GDM1 (cell line): ENCODE measurements around the gene SUSD6.
"Not testable (repeated sequence)": the region's sequence is repeated elsewhere in the genome, so short reads cannot be mapped to it uniquely, and the experiment has no call there.

Source experiments
- DNase-seq: peaks from one replicate; lab custom pipeline; 2025; lab: John Stamatoyannopoulos, UW

The SUSD6 gene

DNA sequence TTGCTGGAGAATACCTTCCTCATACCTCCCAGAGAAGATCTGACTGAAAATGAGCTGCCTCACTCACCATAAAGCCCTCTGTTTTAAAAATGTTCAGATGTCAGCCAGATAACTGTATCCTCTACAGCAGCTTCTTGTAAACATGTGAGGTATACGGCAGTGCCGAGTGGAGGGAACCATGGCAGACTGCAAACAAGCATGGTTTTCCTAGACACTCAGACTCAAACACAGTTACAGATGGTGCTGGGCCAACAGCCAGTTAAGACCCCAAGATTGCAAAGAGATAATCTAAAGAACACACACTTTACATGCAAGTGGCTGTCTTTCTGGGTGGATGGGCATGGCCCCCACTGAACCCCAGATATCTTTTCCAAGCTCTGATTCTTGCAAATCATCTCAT is 20.1 kb upstream of the SUSD6 start:
- DNase-seq: no peak

DNA sequence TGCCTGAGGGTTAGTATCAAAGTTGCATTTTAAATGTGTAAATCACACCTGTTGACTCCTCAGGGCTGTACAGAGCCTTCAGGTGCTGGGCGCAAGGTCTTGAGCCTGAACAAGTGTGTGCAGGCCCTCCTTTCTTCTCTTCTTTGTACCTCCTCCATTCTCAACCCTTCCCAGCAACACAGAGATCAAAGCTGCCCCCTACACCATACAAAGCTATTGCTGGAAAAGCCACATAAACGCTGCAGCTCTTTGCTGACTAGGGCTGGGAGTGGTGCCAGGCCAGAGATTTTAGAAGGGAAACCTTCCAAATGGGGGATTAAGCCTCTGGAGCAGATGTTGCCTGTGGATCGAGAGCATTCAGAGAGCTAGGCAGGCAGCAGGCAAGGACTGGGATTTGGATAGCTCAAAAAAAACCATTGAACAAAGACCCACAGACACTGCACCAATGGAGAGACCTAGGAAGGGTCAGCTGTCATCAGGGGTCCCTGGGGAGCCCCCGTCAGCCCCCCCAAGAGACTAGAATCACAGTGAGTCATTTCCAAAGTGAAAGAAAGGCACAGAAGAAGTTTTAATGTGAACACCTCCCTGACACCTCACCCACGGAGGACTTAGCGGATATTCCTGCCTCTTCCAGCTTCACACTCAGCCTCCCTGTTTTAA is 18.2 kb upstream of the SUSD6 start:
- DNase-seq: no peak

DNA sequence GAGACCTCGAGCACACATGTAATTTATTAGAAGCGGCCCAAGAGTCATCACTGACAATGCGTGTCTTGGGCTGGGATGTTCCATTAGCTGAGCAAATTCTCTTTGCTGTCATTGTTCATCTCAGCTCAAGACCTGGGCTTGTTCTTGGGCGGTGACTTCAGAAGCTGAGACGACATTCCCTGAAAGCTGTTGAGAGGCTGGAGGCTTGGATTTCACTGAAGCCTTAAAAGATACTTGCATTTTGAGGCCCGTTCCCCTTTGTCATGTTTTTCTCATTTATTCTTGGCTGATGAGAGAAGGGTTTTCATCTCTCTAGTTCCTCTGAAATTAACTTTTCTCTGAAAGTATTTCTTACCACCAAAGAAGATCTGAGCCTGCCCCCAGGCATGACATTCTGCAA is 16.6 kb upstream of the SUSD6 start:
- no peak for DNase-seq

DNA sequence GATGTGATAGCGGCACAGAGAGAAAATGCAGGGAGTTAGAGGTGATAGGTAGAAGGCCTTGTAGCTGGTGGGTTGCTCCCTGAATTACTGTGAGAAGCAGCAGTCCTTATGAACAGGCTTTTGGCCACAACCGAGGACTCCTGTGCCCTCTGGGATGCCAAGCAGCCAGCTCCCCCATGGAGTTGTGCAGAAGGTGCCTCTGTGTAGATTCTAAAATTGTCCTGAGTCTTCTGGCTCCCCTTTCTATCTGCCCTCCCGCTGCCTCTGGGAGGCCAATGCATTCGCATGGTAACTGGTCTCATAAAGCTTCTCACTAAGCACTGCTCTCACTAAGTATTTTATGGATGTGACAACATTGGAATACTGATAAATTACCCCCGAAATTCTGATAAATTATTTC is 16.1 kb upstream of the SUSD6 start:
- DNase-seq: no peak

DNA sequence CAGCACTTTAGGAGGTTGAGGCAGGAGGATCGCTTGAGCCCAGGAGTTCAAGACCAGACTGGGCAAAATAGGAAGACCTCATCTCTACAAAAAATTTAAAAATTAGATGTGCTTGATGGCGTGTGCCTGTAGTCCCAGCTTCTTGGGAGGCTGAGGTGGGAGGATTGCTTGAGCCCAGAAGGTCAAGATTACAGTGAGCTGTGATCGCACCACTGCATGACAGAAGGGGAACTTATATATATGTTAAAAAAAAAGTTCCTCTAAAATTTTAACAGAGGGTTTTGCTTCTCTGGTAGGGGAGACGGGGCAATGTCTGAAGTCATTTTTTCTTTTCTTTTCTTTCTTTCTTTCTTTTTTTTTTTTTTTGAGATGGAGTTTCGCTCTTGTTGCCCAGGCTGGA is 12.0 kb upstream of the SUSD6 start:
- not testable (repeated sequence) for DNase-seq

DNA sequence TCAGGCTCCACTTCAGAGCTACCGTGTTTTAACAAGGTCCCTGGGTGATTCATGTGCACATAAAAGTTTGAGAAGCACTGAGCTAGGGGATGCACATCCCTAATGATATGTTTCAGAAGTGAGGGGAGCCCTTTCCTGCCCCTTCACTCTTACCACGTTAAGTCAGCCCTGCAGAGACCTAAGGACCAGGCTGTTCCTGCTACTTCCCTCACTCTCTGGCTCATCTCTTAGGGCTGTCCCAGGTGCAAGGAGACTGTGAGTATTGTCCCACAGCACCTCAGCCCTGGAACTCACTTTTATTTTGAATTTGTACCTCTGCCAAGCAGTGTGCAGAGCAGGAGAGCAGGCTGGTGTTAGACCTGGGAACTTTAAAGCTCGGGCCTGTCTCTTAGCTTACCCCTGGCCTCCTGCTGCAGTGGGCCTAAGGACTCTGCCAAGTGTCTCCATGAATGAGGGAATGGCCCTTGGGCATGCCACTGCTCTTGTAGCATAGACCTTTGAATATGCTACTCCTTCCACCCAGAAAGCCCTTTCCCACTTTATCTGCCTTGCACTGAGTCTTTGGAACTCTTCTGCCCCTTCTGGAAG is 11.0 kb upstream of the SUSD6 start:
- DNase-seq: no peak

DNA sequence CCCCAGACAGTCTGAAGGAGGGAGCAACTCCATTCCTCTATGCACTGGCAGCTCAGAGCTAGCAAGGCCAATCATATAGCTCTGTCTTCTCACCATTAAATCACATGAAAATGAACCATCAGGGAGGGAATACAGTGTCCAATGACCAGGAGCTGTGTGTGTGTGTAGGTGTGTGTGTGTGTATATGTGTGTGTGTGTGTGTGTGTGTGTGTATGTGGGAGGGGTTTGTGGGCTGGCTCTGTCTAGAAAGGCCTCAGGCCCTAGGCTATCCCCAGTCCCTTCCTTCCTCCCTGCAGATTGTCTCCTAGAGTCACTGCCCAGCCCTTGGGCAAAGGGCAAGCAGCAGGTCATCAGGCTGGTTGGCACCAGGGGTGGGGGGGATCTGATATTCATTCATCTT is 5.7 kb upstream of the SUSD6 start:
- DNase-seq: no peak

DNA sequence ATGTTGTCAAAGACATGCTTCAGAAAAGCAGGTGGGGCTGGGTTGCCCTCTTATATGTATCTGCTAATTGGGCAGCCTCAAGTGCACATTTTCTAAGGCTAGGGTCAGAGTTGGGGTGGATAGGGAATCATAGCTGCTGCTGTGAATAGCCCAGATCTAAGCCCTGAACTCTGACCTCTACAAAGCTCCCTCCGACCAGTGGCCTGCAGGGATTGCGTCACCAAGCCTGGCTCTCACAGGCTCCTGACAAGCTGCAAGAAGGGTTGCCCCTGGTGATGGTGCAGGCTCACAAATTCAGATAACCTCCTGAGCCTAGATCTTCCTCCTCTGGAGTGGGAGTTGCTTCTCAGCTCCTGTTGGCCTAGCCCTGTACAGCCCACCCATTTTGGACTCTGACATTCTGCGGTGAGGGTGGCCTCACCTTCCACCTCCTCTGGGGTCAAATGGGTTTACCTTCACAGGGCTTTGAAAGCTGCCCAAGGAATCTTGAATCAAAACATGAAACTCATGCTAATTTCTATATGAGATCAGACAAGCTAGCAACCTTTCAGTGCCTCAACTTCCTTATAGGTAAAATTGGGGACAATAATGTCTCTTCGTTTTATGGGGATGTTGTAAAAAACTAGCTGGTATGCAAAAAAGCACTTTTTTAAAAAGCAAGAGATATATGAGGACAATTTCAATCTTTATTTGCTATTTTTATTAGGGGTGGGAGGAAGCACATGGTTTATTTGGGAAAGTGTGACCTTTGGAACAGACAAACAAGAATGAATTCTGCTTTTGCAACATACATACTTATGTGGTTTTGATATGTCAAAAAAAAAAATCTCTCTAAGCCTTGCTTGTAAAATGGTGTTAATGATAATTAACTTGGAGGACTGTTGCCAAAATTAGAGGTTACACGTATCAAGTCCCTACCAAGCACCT is 4.9 kb upstream of the SUSD6 start:
- no peak for DNase-seq

DNA sequence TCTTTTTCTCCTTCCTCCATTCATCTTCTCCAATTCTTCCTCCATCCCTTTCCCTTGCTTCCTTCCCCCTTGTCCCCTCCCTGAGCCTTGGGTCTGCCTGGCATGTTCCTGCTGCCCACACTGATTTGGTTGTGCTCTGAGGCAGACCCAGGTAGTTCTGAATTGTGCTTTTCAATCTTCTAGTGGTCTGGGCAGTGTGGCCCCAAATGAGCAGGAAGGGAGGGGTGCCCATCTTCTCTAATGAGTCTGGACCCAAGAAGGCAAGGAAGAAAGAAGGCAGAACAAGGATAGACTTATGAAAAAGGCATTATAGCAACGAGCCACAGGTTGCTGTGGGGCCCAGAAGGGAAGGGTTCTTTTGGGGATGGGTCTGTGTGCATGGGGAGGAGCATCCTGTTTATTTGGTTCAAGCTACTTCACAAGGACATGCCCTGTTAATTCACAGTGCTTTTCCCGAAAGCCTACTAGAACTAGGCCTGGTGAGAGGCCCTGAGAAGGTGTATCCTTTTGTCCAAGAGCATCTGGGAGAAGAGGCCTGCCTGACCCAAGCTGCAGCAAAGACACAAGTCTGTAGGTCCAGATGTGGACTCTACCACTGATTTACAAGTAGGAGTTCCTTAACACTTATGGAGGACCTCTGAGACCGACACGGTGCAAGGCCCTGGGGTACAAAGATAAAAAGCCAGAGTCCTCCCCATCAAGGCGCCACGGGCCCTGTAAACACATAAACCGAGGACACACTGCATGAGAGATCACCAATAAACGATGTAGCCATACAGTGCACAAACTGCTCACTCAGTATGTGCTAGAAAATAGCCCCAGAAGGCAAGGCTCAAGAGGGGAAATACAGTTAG is 1.1 kb upstream of the SUSD6 start:
- DNase-seq: no peak

DNA sequence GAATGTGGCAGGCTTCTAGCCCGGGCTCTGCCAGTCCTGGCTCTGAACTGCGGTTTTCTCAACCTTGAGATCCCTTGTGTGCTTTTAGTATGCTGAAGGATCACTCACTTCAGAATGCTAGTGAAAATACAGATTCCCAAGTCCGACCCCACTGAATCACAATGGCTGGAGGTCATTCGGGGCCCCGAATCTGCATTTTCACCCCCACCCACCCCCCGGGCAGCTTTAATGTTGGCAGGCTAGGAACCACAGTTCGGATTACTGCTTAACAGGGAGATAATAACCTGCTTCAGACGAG is 573 bp upstream of the SUSD6 start:
- DNase-seq: no peak

DNA sequence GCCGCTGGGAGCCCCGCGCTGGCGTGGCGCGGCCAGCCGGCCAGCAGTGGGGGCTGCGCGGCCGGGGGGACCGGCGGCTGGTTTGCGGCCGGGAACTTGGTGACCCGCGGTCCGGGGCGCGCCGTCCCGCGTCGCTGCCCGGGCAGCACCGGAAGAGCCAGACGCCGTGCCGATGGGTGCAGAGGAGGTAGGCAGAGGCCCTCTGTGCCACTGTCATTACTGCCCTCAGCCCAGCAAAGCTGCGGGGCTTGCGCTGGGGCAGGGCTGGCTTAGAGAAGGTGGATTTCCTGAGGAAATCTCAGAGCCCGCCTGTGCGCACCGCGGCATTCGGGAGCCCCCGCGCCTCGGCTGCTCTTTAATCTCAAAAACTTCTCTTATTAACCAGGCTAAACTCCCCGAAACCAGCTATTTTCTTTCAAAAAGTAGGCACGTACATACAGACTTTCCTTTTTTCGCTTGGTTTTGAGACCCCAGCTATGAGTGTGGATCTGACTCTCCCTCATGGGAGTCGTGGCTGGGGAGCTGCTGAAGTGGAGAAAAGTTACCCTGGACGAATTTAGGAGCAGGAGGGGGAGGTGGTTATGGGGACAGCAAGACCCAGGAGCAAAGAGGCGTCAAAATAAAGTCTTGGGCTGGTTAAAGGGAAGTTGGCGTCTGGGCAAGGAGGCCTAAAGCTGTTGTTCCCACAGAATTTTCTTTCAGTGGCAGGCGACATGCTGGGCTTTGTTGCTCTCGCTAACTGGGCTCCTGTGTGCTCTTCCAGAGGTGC is 802 bp downstream of the SUSD6 start:
- peak; percentile 30 for DNase-seq

DNA sequence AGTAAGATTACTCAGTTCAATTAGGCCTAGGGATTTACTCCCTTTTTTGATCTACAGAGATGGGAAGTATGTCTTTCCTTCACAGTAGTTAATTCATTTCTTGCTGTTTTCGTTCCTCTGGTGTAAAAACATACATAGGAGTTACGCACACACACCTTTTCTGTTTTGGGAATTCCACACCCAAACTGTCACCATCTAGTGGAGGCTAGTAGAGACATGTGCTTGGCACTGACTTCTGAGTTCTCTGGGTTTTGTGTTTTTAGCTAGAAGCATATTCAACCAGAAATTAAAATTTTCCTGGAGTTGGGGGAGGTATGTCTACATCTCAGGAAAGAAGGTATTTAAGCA is 1.4 kb downstream of the SUSD6 start:
- DNase-seq: no peak

DNA sequence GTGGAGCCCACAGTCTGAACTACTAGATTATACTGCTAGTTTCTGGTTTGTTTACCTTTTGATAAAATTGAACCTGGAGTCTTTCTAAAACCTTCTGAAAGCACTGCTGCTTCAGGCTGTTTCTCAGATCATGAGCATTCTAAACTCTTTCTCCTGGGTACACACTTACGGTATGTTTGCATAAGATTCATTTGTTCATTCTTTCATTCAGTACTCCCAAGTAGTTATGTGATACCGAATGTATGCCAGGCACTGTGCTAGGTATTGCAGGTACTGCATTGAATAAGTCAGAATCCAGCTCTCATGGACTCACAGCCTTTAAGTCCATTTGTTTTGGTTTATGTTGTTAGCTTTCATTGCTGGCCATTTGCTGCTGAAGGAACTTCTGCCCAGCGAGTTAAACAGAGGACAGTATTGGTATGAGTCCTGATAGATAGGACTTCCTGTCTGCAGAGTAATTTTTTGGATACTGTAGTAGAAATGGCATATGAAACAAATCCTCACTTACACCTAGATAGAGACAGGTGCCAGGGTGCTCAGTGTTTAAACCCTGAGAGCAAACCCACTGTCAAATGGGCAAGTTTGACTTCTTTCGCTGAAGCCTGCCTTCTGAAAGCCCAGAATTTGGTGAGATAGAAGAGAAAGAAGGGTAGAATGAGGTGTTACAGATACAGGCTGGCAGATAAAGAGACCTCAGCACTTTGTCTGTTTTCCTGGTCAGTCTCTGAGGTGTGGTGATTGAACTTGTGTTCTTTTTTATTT is 2.1 kb downstream of the SUSD6 start:
- DNase-seq: no peak

DNA sequence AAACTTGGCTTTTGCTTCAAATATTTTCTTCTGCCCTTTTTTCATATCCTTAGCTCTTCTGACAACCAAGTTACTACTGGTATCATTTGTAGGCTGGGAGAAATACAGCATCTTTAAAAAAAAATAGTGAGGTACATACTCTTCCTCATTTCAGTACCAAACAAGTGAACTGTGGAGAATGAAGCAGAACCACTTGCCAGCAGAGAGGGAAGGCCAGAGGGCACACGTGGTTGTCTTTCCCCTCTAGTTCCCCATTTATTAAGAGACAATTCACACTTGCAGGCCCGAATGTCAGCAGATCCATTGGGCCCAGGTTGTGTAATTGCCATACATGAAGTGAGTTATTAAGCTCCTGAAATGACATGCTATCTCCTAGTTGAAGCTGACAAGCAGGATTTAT is 3.2 kb downstream of the SUSD6 start:
- peak; percentile 63 for DNase-seq

DNA sequence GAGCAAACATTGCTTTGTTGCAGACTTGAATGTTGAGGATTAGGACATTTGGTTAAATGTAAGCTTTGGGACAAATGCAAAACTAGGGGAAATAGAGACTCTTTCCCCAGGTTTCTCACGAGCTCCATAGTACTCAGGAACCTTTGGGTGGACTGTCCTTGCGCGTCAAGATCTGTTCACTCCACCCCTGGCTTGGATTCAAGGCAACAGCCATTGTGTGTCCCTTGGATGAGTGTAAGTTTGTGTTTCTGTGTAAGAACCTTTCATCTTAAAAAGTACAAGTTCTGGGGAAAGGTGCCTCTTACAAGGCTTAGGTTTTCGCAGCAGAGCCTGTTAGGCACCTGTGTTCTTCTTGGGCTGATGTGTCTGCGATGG is 3.7 kb downstream of the SUSD6 start:
- no peak for DNase-seq

DNA sequence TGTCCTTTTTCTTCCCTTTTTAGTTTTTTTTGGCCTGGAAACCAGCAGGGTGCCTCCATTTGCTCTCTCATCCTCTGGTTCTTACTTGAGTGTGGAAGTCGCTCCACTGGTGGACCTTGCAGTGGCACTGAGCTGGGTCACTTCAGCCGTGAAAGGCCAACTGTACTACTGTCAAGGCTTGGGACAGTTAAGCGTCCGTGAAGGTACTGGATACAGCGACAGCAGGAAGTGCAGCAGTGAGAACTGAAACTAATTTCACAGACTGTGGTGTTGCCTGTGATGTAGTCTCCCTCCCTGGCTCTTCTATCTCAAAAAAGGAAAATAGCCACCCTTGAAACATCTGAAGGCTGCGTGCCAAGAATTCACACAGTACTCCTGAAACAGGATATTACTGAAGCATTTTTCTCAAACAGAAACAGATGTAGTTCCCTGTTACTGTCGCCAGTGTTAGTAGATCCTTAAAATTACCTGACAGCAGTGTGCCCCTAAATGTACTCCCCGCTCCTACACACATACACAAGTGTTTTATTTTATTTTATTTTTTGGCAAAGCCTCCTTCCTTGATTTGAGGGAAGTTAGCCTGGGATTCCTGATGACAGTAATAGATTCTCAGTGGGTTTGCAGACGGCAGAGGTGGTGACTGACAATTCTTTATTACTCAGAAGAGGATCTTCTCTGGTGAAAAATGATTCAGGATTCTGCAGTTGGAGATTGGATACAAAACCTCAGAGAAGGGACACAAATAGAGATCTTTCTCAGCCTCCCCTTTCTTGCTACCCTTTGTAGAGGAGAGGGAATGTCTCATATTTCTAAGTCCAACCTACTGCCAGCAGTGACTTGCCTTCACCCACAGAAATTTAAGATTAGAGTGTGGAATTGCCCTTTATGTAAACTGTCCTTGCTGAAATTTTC is 4.4 kb downstream of the SUSD6 start:
- DNase-seq: peak; percentile 49

DNA sequence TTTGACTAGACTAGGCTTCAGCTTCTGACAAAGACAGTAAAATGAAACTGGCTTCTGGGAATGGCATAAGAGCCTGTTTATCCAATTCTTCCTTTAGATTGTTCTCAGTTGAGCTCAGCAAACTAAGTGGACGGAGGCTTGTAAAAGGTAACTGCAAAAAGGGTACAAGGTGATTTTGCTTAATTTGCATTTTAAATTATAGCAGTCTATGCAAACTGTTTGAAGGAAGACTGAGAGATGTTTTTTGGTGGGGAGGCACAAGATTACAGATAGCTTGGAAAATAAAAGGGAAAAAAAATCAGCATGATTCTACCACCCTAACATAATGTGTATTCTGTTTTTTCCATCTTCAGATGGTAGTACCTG is 5.0 kb downstream of the SUSD6 start:
- DNase-seq: no peak

DNA sequence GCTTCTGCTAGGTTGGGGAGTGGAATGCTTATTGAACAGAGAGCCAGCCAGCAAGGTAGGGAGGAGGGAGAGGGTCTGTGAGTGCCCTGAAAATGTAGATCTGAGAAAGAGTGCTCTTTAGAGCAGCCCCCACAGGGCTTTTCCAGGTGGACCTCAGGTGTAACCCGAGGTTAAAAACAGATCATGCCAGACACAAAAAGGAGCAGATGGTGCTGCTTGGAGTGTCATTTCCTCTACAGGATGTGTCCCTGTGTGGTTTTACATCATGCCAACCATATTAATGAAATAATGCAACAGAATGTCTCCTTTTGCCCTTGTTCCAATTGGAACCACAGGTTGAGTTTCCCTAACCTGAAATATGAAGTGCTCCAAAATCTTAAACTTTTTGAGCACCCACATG is 6.4 kb downstream of the SUSD6 start:
- no peak for DNase-seq

DNA sequence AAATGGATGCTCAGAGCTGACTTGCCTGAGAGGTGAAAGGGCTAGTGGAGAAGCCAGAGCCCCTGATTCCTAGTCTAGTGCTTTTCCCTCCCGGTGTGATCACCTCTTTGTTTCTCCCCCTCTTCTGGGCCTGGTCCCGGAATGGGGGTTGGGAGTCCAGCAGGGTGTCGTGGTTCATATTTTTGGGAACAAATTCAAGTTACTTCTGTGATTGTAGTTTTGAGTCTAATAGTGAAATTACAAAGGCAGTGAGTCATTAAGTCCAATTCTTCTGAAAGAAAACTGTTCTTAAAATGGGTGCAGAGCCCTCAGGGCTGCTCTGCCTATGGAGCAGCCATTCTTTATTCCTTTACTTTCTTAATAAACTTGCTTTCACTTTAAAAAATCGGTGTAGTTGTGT is 7.6 kb downstream of the SUSD6 start:
- DNase-seq: no peak

DNA sequence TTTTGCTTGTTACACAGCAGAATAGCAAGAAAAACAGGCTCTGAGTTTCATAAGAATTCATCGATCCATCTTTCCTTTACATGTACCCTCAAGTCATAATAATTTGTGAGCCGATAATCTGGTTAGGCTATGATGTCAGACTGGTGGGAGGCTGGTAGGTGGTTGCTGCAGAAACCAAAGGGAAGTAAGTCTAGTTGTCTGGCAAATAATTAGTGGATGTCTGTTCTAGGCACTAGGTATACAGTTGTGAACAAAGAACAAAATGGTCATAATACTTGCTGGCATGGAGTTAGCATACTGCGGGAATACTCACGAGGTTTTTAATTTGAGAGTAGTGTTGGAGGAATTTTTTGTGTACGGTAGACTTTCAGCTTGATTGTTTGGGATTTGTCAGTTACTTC is 8.8 kb downstream of the SUSD6 start:
- DNase-seq: no peak
